GM21825 (cell line): ENCODE data around the gene ZNF800.
A peak's percentile ranks its signal among the peaks of the same experiment; 100 is the strongest.

ENCODE experiments used
- ATAC-seq: cut with Tn5 transposase; IDR thresholded peaks from one replicate; pipeline ENCODE4 v1.9.1; 2021; ENCODE audit warnings: mild to moderate bottlenecking, moderate library complexity; ENCODE audit not compliant: unreplicated experiment

The ZNF800 gene

DNA sequence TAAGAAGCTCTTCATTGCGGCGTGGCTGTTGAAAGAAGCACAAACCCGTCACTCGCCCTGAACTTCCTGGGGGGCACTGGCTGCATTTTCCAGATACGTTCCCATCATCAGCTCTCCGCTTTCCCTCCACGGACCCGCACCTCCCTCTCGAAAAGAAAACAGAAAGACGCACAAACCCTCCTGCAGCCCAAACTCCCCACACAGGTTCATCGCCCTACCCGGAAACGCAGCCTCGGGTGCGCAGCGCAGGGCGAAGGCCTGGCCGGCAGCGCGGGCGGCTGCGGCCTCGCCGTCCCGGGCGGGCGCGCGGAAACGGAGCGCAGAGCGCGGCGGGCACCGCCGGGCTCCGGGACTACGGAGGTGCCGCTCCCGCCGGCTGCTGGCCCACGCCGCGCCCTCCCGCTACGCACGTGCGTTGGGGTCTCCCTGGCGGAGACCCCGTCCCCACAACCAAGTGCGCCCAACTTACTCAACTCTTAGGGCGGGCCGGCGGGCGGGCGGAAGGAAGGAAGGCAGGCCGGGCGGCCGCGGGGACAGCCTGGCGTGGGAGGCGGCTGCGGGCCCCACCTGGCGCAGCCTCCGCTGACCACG, 822 bp downstream of the ZNF800 start:
- ATAC-seq = peak; percentile 39

DNA sequence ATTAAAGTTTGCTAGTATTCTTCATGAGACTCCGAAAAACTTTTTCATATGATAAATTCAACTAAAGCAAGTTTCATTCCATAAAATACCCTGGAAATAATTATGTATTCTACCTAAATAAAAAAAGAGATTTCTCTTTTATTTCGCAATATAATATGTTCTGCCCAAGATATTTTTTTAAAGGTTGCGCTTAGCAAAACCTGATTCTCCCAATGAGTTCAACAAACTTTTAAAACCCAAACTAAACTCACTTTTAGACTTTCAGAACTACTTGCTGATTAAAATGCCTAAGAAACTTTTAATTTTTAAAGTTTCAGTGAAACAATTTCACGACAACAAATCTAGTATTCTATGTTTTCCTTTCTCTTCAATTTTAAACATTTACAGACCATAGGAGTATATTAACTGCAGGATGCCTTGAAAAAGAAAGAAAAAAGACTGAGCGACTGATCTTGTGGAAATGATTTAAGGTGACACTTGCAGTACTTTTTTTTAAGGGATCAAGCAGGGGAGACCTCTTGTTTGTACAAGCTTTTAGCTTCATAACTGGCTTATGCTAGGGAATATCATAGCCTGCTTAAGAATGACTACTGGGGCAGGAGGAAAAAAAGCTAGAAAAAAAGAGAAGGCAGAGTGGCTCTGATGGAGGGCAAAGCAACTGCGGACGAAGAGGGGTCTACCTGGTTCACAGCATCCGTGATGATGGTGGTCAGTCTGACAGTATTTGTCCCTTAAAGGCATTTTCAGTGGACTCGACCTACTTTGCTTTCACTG, 1.5 kb downstream of the ZNF800 start:
- no peak for ATAC-seq

DNA sequence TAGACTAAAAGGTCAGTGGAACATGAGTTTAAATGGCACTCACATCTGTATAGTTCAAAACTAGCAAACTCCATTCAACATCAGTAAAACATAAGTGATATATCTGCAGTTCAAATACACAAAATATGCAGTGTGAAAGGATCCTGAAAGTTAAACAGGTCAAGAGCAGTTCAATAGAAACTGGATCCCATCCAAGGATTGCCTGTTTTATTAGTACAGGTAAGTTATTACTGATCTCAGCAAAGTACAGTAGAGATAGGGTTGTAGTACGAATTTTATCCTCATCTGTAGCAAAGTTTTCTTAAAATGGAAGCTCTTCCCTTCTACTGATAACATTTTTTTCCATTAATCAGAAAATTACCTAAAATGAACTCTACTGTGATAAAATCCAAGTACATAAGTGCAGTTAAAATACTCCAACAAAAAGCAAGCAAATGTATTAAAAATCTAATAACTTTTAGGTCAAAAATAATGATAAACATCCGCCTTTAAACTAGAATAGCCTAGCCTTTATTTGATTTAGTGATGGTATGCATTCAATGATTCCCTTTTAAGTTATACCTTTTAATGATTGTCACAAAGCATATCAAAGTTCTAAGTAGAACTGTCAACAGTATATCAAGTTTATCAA, 2.2 kb downstream of the ZNF800 start:
- no peak for ATAC-seq

DNA sequence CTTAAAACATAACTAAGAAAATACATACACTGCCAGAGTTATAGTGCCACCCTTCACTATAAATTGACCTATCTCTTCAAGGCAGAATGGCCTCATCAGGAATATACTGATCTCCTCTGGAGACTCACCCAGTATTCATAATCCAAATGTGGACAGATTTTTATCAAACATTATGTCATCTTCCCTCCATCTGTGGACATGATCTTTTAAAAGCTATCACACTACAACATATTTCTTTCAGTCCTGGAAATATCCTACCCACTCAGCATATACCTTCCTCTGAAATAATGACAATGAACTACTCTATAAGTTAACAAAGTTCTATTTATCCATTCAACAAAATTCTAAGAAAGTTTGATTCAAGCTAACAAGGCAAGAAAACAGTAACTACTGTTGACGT, 3.2 kb downstream of the ZNF800 start:
- ATAC-seq = no peak

DNA sequence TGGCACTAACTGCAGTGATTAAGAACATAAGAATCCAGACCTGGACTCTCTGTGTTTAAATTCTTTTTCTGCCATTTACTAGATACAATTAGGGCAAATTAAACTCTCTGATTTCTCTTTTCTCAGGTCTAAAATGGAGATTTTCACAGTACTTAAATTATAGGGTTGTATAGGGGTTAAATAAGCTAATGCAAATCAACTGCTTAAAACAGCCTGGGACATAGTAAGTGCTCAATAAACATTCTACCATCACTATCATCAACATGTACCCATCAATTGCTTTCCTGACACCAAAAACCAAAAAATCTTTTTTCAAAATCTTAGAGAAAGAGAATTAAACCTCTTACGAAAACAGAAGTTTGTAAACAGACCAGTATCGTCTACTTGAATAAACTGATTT, 4.5 kb downstream of the ZNF800 start:
- ATAC-seq = no peak

DNA sequence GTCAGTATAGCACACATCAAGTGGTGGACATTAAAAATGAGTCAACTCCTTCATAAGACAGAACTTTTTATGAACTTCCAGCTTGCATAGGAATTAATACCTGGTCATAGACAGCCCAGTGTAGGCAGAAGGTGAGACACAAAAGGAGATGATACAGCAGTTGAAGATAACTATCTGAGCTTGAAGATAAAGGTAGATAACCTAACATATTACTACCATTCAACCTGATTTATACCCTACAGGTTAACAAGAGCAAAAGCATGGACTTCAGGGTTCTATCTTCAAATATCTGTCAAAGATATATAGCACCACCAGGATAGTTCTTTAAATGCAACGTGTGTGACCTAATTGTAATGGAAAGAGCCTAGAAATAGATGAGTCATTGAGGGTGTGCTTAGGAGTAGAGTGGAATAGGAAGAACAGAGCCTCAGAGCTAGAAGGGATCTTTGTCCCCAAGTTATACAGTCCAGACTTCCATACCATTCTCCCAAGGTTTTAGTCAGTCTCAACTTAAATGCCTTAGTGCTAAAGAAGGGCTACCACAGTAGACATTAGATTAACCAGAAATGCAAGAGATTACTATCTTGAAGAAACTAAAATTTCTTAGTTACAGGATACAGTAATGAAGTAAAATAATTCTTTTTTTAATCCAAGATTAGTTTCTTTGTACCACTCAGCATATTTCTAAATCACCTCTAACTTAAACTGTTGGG, 9.2 kb downstream of the ZNF800 start:
- no peak for ATAC-seq

DNA sequence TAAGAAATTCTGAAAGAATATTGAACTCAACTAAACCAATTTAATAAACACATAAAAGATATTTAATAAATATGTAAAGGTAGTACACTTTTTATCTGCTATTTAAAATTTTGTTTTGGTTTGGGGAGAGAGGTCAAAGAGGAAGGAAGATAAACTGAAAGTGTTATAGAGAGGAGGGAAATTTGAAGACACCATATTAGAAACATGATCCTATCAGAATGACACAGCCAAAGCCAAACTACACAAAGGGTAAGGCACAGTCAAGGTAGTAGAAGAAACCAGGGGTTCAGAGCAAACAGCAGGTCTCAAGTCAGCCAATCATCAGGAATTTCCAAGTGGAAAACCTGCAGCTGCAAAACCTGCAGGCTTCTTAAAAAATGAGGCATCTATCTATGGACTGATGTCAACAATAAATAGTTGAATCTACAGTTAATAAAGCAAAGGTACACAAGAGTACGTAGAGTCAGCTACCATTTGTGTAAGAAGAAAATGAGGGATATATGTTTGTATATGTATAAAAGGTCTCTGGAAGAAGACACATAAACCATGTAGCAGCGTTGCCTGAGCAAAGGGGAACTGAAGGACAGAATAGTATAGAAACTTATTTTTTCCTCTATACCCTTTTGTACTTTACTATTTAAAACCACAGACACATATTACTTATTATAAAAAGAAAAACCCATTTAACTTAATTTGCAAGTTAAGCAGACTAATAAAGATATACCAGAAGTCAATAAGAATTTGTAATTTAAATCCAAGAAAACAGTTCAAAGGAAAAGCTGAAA, 10.0 kb downstream of the ZNF800 start:
- ATAC-seq = no peak

DNA sequence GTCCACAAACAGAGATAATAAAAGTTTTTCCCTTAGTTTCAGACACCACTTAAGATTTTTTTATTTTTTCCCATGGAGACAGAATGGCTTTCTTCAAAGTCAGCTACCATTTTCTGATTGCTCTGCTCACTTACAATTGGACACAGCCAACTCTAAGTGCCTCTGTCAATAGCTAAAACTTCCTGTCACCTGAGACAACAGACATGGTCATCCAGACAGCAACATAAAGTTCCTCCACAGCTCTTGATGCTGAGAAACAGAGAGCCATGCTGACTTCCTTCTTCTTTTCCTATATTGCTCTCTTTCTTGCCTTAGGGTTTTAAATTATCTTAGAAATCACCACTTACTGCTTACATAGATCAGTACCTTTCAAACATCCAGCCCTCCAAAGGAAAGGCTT, 12.0 kb downstream of the ZNF800 start:
- ATAC-seq = no peak

DNA sequence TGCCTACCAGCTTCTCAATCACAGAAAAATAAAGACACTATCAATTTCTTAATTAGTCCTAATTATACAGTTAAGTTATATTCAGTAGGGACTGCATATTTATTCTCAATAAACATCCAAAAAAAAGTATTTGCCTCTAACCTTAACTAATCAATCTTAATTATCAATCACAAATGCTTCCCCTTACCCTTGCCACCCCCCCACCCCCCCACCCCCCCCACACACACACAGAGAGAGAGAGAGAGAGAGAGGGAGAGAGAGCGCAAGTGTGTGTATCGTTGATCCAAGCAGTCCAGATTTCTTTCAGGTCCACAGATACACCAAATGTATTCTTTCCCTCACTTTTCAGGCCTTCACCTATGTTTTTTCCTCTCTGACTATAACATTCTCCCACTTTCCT, 12.9 kb downstream of the ZNF800 start:
- ATAC-seq = no peak

DNA sequence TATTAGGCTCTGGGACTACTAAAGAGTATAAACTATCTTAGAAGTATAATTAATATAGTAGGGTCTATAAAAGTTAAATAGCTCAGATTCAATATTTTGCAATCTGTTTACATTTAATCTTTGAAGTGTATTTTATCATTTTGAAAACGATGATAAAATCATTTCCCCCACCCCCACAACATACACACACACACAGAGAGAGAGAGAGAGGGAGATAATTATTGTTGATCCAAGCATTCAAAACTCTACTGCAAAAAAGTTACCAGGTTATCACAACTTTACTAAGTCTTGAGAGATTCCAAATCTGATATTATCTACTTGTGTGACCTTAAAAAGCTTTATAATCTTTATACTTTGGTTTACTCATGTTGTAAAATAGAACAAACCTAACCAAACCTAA, 14.0 kb downstream of the ZNF800 start:
- no peak for ATAC-seq

DNA sequence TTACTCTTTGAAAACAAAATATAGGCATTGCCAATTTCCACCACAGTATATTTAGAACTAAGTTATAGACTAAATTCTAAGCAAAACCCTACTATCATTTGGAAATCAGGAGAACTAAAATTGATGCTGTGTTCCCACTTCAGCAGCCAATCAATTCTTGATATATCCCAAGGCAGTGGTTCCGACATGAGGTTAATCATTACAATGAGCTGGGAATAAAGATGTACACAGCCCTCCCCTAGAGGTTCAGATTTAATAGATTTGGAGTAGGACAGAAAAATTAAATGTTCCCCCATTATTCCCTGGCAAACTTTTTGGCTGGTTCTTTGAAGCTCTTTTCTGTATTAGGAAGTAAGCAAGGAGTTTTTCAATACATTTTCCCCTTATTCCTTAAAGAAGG, 15.1 kb downstream of the ZNF800 start:
- ATAC-seq = no peak

DNA sequence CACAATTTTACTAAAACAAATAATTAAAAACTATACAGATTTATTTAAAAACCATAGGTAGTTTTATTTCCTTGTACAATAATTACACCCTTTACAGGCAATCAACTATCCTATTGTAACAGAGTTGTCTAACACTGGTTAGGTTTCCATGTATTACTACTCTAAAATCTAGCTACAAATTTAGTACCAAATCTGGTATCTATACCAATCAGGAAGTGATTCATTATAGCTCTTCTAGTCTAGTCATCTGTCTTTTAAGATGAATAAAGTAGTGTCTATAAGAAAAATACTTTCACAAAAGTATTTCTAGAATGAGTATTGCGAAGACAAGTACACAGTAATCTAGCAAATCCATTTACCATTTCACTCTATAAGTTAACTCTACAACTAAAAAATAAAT, 16.9 kb downstream of the ZNF800 start:
- ATAC-seq = no peak

DNA sequence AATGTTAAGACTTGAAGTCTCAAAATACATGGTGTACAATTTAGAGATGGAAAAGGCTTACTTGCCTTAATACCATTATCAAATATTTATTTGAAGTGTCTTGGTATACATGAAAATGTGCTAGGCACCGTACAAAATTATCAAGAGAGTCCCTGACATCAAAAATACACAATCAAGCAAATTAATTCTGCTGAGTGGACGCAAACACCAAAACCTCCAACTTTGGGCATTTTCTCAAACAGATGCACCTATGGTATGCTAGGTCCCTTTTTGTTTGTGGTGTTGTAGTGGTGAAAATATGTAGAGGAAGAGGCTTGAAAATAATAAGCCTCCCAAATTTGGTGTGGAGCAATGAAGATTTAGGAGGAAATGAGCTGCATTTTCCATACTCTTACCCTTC, 24.8 kb downstream of the ZNF800 start:
- no peak for ATAC-seq

DNA sequence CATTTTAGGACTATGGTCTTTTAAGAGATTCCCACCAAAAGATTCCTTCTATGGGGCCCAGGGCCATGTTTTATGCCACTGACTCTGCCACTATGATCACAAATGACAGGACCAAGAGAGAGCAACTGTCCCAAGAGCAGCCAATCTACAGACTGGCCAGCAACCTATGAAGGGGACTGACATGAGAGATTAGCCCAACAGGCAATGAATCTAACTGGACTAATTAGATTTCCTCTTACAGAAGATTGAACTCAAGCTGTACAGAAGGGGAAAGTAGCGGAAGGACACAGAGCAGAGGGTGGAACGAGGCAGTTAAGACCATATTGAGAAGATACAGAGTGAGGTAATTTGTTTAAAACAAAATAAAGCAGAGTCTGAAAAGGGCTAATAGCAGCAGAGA, 25.8 kb downstream of the ZNF800 start:
- no peak for ATAC-seq

DNA sequence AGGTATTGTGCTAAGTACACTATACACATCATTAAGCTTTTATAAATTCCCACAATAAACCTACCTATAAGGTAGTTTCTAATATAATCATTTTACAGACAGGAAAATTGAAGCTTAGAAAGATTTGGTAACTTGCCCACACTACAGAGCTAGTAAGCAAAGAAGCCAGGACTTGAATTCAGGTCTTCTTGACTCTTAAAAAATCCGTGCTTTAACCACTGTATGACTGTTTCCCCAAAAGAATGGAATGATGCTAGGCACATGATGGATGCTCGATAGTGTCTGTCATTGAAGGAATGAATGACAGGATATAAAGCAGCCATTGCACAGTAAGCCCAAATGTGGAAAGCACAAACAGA, 26.6 kb downstream of the ZNF800 start:
- no peak for ATAC-seq

DNA sequence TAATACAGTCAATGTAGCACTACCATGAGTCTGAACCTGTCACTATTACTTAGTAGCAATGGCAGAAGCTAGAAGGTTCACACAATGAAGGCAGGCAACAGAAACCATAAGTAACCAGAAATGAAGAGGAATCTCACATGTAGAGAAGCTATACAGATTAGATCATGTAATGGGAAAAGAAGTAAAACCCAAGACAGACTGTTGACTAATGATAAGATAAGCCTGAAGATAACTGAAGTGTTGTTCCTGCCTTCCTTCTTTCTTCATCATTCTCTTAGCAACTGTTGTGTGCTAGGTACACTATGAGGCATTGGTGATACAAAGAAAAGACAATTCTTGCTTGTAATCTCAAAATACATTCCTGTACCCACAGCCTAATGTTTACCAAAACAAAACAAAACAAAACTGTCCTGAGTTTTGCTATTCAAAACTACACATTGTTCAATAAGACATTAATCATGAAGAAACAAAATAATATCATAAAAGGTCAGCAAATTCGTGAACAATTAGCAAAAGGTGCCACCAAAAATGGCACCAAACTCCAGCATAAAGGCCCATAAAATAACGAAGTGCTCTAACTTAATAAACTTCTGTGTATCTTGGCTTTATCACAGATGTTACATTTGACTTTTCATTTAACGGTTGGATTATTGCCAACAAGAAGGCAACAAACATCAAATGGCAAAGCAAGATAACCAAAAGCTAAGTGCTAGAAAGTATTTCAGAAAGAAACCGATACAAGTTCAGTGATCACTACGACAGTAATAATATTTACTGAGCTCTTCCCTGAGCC, 27.1 kb downstream of the ZNF800 start:
- ATAC-seq = no peak

DNA sequence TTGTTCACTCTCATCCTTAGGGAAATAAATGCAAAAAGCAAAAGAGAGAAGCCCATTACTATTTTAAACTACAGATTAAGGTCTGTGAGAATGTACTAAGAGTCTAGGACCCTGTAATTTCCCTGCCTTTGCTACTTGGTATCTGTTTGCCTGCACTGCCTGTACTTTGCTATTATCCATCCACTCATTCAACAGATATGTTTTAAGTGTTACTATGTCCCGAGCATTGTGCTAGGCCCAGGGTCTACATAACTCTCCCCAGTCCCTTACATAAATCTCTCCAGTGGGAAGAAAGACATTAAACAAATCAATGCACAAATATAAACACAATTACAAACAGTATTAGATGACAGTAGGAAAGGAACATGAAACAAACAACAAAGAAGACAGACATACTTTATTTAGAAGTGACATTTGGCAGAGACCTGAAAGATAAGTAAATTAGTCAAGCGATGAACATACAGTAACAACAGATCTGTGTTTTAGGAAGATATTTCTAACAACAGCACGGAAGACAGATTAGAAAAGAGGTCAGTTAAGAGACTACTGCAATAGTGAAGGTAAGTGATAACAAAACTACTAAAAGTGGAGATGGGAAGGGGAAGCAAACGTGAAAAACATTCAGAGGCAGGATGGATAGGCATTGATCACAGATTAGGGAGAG, 30.0 kb downstream of the ZNF800 start:
- no peak for ATAC-seq

DNA sequence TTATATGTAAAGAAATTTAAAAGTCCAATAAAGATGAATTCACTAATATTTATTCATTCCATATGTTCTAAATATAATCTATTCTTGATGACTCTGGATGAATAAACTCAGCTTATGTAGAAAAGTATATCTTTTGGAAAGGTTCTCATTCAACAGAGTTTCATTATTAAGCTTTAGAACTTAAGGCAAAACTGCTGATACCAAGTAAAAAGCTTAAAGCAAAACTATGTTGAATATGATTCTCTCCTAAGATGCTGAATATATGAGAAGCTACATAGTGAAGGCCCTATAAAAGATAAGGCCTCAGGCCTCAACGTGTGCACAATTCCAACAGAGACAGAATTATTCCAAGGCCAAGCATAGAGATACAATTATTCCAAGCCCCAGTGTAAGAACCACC, 30.8 kb downstream of the ZNF800 start:
- ATAC-seq = no peak

DNA sequence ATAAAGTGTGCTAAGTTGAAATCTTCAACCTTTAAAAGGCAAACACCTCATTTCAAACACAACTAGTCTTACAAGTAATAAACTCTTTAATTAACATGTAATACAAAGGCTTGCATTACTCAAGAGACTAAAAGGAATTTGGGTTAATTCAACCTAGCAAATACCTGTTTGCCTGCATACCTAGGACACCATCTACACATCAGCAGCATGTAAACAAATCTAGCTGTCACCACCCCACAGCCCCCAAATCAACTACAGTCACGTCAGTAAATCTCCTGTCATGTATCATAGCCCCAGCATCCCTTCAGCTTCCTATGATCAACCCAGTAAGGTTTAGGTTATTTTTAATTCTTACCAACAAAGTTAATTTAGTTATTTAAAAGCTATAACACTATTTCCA, 33.5 kb downstream of the ZNF800 start:
- no peak for ATAC-seq

DNA sequence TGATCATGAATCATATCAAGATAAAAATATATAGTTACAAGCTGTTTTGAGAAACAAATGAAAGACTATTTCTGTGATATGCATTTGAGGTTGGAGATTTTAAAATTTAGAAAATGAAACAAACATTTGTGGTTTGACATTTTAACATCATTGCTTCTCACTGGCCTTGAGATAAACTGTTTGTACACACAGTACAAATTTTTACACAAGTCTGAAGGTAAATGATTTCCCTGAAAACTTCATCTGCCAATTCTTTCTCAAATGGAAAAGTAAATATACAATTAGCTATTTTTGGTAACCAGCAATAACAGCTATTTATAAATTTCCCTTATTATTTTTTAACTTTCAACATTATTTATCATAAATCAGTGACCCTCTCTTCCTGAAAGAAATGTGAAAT, 38.6 kb downstream of the ZNF800 start:
- no peak for ATAC-seq
